Activated CD4-positive, CD25-positive, alpha-beta regulatory T cell treated with anti-CD3 and anti-CD28 coated beads, Interleukin-2, amount 50 U/mL, for 24 hours (primary cell): ENCODE measurements around the gene AEBP1.

ENCODE experiments used
- ATAC-seq, 2 donors: fragments of 150-1000 bp; cut with Tn5 transposase; one replicate each; pipeline ENCODE4 v1.10.0; 2021; ENCODE audit warnings: mild to moderate bottlenecking in 1 of 2, moderate library complexity in 1 of 2

AEBP1 gene

DNA sequence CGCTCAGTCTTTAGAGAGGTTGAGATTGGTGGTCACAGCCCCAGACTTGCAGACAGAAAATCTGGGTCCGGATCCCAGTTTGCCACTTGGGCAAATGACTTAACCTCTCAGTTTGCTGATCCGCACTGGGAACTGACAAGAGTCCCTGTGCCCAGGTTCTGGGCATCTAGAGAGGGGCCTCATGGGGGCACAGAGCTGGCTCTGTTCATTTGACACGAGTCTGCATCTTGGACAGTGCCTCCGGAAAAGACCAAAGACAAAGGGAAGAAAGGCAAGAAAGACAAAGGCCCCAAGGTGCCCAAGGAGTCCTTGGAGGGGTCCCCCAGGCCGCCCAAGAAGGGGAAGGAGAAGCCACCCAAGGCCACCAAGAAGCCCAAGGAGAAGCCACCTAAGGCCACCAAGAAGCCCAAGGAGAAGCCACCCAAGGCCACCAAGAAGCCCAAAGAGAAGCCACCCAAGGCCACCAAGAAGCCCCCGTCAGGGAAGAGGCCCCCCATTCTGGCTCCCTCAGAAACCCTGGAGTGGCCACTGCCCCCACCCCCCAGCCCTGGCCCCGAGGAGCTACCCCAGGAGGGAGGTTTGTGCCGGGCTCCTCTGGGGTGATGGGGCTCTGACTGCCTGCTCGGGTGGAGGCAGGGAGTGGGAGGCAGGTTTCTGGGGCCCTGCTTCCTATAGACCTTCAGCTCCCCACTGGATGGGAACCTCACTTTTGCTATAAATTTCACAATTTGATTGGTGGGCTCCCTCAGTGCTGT is 2.3 kb downstream of the AEBP1 start:
- ATAC-seq = no peak

DNA sequence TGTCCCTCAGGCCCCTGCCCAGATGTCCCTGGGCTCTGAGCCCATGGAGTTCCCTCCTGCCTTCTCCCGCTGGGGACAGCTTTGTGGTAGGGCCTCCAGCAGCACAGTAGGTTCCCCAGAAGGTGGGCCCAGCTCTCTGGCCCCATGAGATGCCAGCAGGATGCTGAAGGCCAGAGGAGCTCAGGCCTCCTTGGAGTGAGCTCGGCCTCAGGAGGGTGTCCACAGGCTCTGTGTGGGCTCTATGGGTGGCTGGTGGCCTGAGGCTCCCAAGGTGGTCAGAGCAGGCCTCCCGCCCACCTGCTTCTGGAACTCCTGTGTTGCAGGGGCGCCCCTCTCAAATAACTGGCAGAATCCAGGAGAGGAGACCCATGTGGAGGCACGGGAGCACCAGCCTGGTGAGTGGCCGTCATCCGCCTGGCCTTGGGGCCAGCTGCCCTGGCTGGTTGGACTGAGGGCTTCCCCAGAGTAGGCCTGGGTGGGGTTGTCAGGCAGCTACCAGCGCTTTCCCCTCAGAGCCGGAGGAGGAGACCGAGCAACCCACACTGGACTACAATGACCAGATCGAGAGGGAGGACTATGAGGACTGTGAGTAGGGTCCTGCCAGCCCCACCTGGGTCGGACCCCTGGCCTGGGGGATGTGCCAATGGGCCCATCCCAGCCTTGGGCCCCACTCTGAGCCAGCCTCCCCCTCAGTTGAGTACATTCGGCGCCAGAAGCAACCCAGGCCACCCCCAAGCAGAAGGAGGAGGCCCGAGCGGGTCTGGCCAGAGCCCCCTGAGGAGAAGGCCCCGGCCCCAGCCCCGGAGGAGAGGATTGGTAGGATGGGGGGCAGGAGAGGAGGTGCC is 3.2 kb downstream of the AEBP1 start:
- no peak for ATAC-seq

DNA sequence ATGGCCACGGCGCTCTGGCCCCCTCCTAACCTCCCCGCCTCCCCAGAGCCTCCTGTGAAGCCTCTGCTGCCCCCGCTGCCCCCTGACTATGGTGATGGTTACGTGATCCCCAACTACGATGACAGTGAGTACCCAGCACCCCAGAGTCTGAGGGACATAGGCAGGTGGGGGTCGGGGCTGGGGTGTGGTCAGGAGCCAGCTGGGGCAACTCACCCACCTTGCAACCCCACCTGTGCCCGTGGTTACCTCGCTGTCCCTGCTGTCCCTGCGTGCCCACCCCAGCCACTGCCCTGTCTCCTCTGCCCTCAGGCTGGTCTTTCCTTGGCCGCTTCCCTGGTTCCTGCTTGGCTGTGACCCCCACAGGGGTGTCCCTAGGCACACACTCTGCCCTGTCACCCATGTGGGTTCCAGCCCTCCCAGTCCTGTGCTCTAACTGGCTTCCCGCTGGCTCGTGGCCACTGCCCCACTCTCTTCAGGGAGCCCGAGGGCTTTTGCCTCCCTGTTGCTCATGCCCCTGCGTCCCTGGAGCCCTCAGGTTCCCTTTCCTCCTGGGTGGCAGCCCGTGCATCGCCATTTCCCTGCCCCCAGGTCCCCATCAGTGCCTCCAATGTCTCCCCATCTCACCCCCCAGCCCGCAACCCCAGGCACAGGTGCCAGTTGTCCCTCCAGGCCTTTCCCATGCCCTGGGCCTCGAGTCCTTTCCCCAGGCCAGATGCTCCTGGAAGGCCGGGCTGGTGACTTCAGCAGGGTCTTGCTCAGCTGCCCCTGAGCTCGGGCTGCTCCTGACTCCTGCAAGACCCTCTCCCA is 4.0 kb downstream of the AEBP1 start:
- no peak for ATAC-seq

- peak; percentile 24 to 32 for ATAC-seq
These were observed 4.9 kb downstream of the AEBP1 start for GRCh38 chr7:44108768-44109750.

DNA sequence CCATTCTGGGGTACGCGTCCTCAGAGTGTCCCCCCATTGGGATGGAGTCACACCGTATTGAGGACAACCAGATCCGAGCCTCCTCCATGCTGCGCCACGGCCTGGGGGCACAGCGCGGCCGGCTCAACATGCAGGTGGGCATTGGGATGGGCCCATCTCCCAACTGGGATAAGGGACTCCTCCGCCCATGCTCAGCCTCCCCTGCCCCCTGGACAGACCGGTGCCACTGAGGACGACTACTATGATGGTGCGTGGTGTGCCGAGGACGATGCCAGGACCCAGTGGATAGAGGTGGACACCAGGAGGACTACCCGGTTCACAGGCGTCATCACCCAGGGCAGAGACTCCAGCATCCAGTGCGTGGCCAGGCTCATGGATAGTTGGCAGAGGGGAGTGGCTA is 5.8 kb downstream of the AEBP1 start:
- ATAC-seq = no peak

DNA sequence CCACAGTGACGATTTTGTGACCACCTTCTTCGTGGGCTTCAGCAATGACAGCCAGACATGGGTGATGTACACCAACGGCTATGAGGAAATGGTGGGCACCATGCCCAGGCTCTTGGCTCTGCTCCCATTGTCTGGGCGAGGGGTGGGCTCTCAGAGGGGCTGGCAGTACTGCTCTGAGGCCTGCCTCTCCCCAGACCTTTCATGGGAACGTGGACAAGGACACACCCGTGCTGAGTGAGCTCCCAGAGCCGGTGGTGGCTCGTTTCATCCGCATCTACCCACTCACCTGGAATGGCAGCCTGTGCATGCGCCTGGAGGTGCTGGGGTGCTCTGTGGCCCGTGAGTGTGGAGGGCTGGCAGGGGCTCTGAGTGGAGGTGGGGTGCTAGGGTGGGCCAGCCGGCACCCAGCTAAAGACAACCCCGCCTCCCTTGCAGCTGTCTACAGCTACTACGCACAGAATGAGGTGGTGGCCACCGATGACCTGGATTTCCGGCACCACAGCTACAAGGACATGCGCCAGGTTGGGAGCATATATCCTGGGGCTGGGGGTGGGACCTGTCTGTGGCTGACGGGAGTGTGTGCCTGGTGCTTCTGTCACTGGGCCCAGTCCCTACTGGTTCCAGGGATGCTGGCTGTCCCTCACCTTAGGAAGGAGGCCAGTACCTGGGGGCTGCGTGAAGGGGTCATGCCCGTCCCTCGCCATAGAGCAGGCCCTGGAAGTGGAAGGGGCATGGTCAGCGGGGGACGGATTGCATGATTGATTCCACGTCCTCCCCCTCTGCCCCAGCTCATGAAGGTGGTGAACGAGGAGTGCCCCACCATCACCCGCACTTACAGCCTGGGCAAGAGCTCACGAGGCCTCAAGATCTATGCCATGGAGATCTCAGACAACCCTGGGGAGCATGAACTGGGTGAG is 6.8 kb downstream of the AEBP1 start:
- ATAC-seq = no peak

DNA sequence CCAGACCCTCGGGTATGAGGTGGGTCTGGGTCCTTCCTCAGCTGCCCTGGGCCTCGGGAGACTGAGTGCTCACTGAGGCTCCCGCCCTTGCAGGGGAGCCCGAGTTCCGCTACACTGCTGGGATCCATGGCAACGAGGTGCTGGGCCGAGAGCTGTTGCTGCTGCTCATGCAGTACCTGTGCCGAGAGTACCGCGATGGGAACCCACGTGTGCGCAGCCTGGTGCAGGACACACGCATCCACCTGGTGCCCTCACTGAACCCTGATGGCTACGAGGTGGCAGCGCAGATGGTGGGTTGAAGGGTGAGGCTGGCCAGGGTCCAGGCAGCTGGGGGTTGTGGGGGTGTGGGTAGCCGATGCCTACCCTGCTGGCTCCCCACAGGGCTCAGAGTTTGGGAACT is 7.6 kb downstream of the AEBP1 start:
- no peak for ATAC-seq

DNA sequence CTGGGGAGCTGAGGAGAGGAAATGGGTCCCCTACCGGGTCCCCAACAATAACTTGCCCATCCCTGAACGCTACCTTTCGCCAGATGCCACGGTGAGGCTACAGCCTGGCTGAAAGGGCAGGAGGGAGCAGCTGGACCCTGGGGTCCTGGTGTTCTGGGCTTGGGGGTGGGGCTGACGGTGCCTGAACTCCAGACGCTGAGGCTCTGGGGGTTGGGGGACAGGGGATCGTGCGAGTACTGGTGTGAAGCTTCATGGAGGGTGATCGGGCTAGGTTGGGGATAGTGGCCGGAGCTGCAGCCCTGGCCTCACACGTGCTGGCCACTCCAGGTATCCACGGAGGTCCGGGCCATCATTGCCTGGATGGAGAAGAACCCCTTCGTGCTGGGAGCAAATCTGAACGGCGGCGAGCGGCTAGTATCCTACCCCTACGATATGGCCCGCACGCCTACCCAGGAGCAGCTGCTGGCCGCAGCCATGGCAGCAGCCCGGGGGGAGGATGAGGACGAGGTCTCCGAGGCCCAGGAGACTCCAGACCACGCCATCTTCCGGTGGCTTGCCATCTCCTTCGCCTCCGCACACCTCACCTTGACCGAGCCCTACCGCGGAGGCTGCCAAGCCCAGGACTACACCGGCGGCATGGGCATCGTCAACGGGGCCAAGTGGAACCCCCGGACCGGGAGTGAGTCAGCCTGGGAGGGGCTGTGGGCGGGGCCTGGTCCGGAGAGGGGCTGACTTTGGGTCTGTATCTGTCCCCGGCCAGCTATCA is 8.3 kb downstream of the AEBP1 start:
- no peak for ATAC-seq

DNA sequence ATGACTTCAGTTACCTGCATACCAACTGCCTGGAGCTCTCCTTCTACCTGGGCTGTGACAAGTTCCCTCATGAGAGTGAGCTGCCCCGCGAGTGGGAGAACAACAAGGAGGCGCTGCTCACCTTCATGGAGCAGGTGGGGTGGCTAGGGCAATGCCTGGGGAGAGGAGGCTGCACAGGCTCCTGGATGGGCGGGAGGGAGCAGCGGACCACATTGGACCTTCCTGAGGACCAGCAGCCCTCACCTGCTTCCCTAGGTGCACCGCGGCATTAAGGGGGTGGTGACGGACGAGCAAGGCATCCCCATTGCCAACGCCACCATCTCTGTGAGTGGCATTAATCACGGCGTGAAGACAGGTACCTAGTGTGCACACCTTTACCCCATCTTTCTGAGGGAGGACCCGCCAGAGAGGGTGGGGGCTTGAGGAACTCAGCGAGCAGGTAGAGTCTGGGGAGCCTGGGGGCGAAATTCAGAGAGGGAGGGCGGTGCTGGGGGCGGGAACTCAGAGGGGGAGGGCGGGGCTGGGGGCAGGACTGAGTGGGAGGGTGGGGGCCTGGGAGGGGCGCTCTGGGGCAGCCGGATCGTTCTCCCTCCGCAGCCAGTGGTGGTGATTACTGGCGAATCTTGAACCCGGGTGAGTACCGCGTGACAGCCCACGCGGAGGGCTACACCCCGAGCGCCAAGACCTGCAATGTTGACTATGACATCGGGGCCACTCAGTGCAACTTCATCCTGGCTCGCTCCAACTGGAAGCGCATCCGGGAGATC is 9.0 kb downstream of the AEBP1 start:
- ATAC-seq = no peak

DNA sequence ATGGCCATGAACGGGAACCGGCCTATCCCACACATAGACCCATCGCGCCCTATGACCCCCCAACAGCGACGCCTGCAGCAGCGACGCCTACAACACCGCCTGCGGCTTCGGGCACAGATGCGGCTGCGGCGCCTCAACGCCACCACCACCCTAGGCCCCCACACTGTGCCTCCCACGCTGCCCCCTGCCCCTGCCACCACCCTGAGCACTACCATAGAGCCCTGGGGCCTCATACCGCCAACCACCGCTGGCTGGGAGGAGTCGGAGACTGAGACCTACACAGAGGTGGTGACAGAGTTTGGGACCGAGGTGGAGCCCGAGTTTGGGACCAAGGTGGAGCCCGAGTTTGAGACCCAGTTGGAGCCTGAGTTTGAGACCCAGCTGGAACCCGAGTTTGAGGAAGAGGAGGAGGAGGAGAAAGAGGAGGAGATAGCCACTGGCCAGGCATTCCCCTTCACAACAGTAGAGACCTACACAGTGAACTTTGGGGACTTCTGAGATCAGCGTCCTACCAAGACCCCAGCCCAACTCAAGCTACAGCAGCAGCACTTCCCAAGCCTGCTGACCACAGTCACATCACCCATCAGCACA is 9.7 kb downstream of the AEBP1 start:
- no peak for ATAC-seq

GRCh38 chr7:44114586-44115310 is 10.6 kb downstream of the AEBP1 start:
- ATAC-seq = no peak

DNA sequence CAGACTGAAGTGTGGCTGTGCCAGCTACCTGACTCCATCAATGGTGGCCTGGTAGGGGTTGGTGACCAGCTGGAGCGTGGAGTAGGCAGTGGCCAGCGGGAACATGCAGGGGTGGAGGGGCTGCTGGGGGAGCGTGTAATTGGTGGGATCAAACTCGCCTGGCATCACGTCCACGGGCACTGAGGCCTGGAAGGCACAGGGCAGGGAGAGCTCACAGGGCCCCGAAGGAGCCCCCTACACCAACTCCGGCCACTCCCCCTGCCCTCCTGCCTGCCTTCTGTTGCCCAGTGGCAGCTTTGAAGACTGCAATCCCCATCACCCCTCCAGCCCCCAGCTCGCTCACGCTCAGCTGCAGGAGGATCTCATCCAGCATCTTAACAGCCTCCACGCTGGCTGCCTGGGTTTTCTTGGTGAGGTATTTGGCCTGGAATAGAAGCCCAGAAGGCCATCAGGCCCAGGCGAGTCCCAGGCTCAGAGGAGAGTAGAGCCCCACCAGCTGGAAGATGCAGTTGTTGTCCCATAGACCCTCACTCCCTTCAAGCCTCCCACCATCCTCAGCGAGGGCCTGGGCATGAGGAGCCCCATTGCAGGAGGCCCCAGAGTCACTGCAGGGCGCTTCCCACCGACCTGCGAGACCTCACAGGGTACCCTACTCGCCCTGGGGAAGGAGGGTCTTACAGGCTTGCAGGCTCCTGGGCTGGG is 12.1 kb downstream of the AEBP1 start:
- no peak for ATAC-seq

DNA sequence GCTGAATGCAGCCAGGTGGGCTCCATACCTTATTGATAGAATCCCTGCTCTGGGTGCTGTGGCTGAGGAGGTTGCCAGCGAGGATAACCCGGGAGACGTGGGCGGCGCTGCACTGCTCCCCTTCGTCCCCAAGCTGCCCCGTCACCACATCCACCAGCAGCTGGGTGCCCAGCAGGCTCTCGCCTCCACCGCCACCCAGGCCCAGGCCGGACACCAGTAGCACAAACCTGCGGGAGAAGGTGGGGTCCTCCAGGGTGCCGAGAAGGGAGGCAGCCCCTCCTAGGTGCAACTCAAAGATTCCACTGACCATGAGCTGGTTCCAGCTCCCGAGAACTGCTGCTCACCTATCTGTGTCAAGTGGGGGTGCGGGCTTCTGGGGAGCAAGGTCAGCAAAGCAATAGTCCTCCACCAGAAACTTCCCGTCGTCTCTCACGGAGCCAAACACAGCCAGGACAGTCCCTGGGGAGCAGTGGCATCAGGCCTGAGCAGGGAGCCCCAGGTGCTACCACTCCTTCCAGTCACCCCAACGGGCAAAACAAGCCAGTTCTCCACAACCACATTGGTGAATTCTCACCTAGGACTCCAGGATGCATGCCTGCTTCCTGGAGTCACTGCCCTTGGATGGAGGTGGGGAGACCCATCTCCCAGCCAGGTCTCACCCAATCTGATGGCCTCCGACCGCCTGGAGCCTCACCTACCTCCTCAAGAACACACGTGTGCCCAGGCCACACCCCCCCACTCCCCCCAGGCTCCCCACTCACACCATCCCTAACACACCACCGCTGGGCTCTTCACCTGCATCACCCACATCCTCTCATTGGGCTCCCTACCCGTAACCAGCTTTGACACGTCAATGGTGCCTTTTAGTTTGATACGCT is 12.9 kb downstream of the AEBP1 start:
- no peak for ATAC-seq

GRCh38 chr7:44117801-44118429 is 13.8 kb downstream of the AEBP1 start:
- ATAC-seq = no peak

DNA sequence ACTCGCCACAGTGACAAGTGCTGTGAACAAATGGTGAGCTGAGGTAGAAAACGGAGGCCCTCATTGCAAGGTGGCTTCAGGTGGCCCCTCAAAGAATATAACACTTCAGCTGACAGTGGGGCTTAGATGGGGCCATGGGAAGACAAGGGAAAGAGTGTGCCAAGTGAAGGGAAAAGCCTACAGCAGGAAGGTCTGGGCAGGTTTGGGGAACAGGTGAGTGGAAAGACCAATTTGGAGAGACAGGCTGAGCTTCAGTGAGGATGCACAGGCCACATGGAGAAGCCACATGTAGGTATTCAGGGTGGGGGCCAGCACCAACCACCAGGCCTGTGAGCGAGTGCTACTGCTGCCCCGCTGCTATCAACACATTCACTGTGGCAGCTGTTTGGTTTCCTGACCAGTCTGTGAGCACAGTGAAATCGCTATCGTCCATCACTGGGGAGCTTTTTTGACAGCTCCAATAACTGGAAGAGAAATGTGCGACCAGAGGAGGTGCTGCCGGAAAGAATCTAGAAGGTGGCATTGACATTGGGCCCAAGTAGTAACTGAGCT is 15.8 kb downstream of the AEBP1 start:
- ATAC-seq = no peak

DNA sequence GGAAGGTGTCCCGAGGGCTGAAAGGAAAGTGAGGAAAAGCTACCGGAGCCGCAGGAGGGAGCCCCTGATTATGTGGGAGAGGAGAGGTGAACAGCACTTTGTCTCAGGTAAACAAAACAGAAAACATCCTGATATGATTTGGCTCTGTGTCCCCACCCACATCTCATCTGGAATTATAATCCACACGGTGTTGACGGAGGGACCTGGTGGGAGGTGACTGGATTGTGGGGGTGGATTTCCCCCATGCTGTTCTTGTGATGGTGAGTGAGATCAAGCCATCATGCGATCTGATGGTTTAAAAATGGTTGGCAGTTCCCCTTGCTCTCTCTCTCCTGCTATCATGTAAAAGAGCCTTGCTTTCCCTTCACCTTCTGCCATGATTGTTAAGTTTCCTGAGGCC is 16.2 kb downstream of the AEBP1 start:
- ATAC-seq = no peak
